SK-N-MC (cell line): ENCODE results near the gene MEI4.

Experiments used
- FOXP2 ChIP-seq: optimal IDR thresholded peaks from 2 replicates; pipeline ENCODE3; 2011; ENCODE audit warnings: mild to moderate bottlenecking, moderate library complexity; ENCODE audit not compliant: insufficient read depth; ENCODE audit errors: extremely low read length, control extremely low read depth
- POLR2AphosphoS5 ChIP-seq: IDR thresholded peaks from 2 replicates; pipeline ENCODE4 v1.6.1; 2012; ENCODE audit warnings: mild to moderate bottlenecking, low read depth, low read length, borderline replicate concordance

GRCh38 chr6:77764364-77764763 is 111.5 kb downstream of the MEI4 start:
- no peak for TF ChIP-seq FOXP2
- no peak for TF ChIP-seq POLR2AphosphoS5
